Glutamatergic neuron (in vitro differentiated cells): Measurements from ENCODE around the gene SPTSSA. TPM values are rescaled to one million over a fixed set of nuclear protein-coding genes. Genes with fewer than 3 reads are reported as not detected.

Source experiments
- DNase-seq: peaks from one replicate; pipeline ENCODE4 v3.0.0; 2022
- H3K27ac Mint-ChIP-seq: one replicate; pipeline ENCODE4 v1.8.0; 2020; ENCODE audit warnings: mild to moderate bottlenecking, mixed read lengths, inconsistent platforms; ENCODE audit not compliant: unreplicated experiment
- H3K27me3 Mint-ChIP-seq: one replicate; pipeline ENCODE4 v1.8.0; 2020; ENCODE audit warnings: mild to moderate bottlenecking, moderate library complexity, mixed read lengths, inconsistent platforms; ENCODE audit not compliant: unreplicated experiment
- H3K36me3 Mint-ChIP-seq: one replicate; pipeline ENCODE4 v1.8.0; 2020; ENCODE audit warnings: mild to moderate bottlenecking, mixed read lengths, inconsistent platforms; ENCODE audit not compliant: unreplicated experiment
- H3K4me1 Mint-ChIP-seq: one replicate; pipeline ENCODE4 v1.8.0; 2020; ENCODE audit warnings: mild to moderate bottlenecking, low read depth, mixed read lengths, inconsistent platforms; ENCODE audit not compliant: unreplicated experiment
- H3K4me3 Mint-ChIP-seq: one replicate; pipeline ENCODE4 v1.8.0; 2020; ENCODE audit warnings: mild to moderate bottlenecking, mixed read lengths, inconsistent platforms; ENCODE audit not compliant: unreplicated experiment
- H3K9me3 Mint-ChIP-seq: one replicate; pipeline ENCODE4 v1.8.0; 2020; ENCODE audit warnings: mild to moderate bottlenecking, moderate library complexity, mixed read lengths, inconsistent platforms; ENCODE audit not compliant: unreplicated experiment
- CTCF ChIP-seq: fragments of 200-600 bp; sonication (generic); IDR thresholded peaks from one replicate; pipeline ENCODE4 v1.5.0; 2021; ENCODE audit not compliant: partially characterized antibody, unreplicated experiment
- total RNA-seq: library from RNA; stranded (reverse); fragmentation: NEBNext Ultra II Directional; extraction: Animal tissue kit (Norgen Biotek cat#: 25700); gene quantifications from one replicate; pipeline ENCODE4 v1.2.1, GENCODE V29; 2021; ENCODE audit not compliant: unreplicated experiment

SPTSSA gene
- total RNA-seq, 1 donor from 2014 or later, result 21.4 TPM

- H3K4me3 Mint-ChIP-seq, result no peak overlapping the region
These were observed 41.4 kb downstream of the SPTSSA start for GRCh38 chr14:34420547-34421150.

GRCh38 chr14:34409721-34410120 lies 52.3 kb downstream of the SPTSSA start:
- Mint-ChIP-seq H3K9me3 (peaks cover 8% of the 10 kb centered on the region), H3K27me3 (peaks cover 3% of the 10 kb centered on the region), H3K27ac (no peak overlapping the region), H3K4me1 (no peaks in the 10 kb centered on the region), H3K36me3 (peaks cover 19% of the 10 kb centered on the region), H3K4me3 (no peak overlapping the region)
- no peak for TF ChIP-seq CTCF
- DNase-seq, result no peak

More at GRCh38 chr14:34420547-34421150, 41.4 kb downstream of the SPTSSA start:
- H3K27me3 Mint-ChIP-seq, result peaks cover 2% of the 10 kb centered on the region
- no peak overlapping the region for H3K27ac Mint-ChIP-seq
- no peaks in the 10 kb centered on the region for H3K4me1 Mint-ChIP-seq
- H3K9me3 Mint-ChIP-seq, result peaks cover 7% of the 10 kb centered on the region
- no peak for DNase-seq
- TF ChIP-seq CTCF, result no peak
- H3K36me3 Mint-ChIP-seq, result peaks cover 10% of the 10 kb centered on the region

GRCh38 chr14:34407951-34408350 lies 54.1 kb downstream of the SPTSSA start:
- no peak for TF ChIP-seq CTCF

GRCh38 chr14:34404416-34404815 lies 57.6 kb downstream of the SPTSSA start:
- H3K4me1 Mint-ChIP-seq, result no peaks in the 10 kb centered on the region
- no peaks in the 10 kb centered on the region for H3K27me3 Mint-ChIP-seq

More at GRCh38 chr14:34407951-34408350, 54.1 kb downstream of the SPTSSA start:
- H3K4me1 Mint-ChIP-seq, result no peaks in the 10 kb centered on the region
- DNase-seq, result no peak
- H3K4me3 Mint-ChIP-seq, result no peak overlapping the region
- H3K9me3 Mint-ChIP-seq, result peaks cover 8% of the 10 kb centered on the region
- H3K36me3 Mint-ChIP-seq, result peaks cover 19% of the 10 kb centered on the region
- H3K27me3 Mint-ChIP-seq, result peaks cover 3% of the 10 kb centered on the region
- no peak overlapping the region for H3K27ac Mint-ChIP-seq

More at GRCh38 chr14:34404416-34404815, 57.6 kb downstream of the SPTSSA start:
- no peak for TF ChIP-seq CTCF
- Mint-ChIP-seq H3K4me3 (no peak overlapping the region), H3K9me3 (no peaks in the 10 kb centered on the region), H3K27ac (no peak overlapping the region), H3K36me3 (peaks cover 14% of the 10 kb centered on the region)
- no peak for DNase-seq
